ENCODE results near the gene STIP1. TPM values are rescaled to one million over a fixed set of nuclear protein-coding genes. Genes with fewer than 3 reads are reported as not detected.

Gene STIP1
- total and polyA plus RNA-seq, 2 donors (not counting 3 experiments of a cell fraction or from before 2014, with no cell fraction given), result 117 to 226 TPM

DNA sequence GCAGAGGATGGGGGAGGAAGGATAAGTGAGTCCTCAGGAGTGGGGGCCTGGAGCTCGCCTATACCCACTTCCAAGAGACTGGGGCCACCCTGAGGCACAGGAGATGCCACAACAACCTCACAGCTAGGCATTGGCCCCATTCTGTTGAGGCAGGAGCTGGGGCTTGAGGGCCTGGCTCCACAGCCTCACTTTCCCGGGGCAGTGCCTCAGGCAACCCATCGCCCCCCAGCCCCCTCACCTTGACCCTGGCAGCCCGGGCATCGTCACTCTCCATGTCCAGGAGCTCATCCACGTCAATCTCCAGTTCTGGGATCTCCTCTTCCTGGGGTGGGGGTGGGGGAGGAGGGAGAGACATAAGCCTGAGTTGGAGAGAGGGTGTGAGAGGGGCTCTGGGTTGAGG, 59.0 kb downstream of the STIP1 start:
- H3K9ac ChIP-seq (replicated peaks; ENCODE audit: extremely low read depth, insufficient read depth, low read length), result peak overlapping the region; percentile 4
- no peak for FAIRE-seq
- H3K4me2 ChIP-seq (ENCODE audit: insufficient read depth, low read length), result peak overlapping the region; percentile 35
- ChIA-PET POLR2A (interaction anchor here (1.5 to 2.2 kb wide), 2 partner anchors 23 to 27 kb away, joined by 5 to 10 read pairs; no protein-coding TSS in a partner anchor), CTCF (interaction anchor here (0.6 to 5.0 kb wide), 11 partner anchors 8 to 110 kb away, joined by 3 to 36 read pairs (median 4); partner anchors contain the start of genes CATSPERZ, ESRRA and STIP1)
- no peaks in the 10 kb centered on the region for H3K9me1 ChIP-seq (replicated peaks; ENCODE audit: control insufficient read depth, extremely low read depth, insufficient read depth, low read length)
- peaks cover 40% of the 10 kb centered on the region for H3K79me2 ChIP-seq (ENCODE audit: control insufficient read depth, insufficient read depth, low read length)
- no peak for DNase-seq (ENCODE audit: low read depth, low spot score)
- peaks cover 26% of the 10 kb centered on the region for H3K4me1 ChIP-seq (ENCODE audit: control insufficient read depth, extremely low read depth, insufficient read depth, low read length)
- H4K20me1 ChIP-seq (replicated peaks; ENCODE audit: control insufficient read depth, extremely low read depth, insufficient read depth, low read length), result no peaks in the 10 kb centered on the region
- no TSS peak for BruUV-seq (replicated peaks)
- peak overlapping the region; percentile 67 to 78 (median 73) for H3K4me3 ChIP-seq (replicated peaks in 1 of 3; ENCODE audit: insufficient read depth in 1 of 3, low read depth in 1 of 3, low read length in 3 of 3)
- dilution Hi-C loops (cut with MboI; ENCODE audit: extremely low pct_ligation_motif_present, low sequenced_read_pairs) (no loop called here), intact Hi-C loops (cut with micrococcal nuclease) (loop anchor here (5.0 kb wide), 1 partner anchor 112 kb away; the partner anchor contains the start of gene RPS6KA4)
- TF ChIP-seq POLR2A (IDR thresholded peaks at IDR 0.05; ENCODE audit: low read depth, low read length), result peak; percentile 2
- no peak for TF ChIP-seq JUN (IDR thresholded peaks at IDR 0.05; ENCODE audit: borderline replicate concordance, insufficient read depth, insufficient read length, low read depth)
- no peak overlapping the region for H3K27ac ChIP-seq (ENCODE audit: insufficient read depth, low read depth, low read length)
- peaks cover 0 to 12% of the 10 kb centered on the region in 2 experiments for H3K36me3 ChIP-seq (ENCODE audit: control insufficient read depth in 2 of 2, extremely low read depth in 1 of 2, insufficient read depth in 2 of 2, low read length in 2 of 2)
- H2AFZ ChIP-seq (ENCODE audit: low read depth, low read length), result no peak overlapping the region
- H3K27me3 ChIP-seq (ENCODE audit: control insufficient read depth in 2 of 2, insufficient read depth in 2 of 2, low read length in 2 of 2), result no peaks in the 10 kb centered on the region
- H3K9me3 ChIP-seq (replicated peaks; ENCODE audit: control insufficient read depth, insufficient read depth, low read length), result no peaks in the 10 kb centered on the region

DNA sequence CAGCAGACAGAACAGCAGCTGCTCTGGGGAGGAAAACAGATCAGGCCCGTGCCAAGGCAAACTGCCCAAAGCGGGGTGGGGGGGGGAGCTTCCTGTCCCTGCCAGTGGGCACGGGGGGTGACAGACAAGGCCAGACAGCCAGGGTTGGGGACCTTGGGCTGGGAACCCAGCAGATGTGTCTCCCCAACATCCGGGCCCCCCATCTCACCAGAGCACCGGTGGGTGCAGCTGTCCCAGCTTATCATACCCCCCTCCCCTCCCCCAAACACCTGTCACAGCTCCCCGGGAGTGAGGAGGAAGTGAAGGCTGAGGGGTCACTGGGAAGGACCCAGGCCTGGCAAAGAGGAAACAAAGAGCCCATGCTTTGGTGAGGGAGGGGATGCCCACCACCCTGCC, 59.4 kb downstream of the STIP1 start:
- no peaks in the 10 kb centered on the region for H3K9me1 ChIP-seq (replicated peaks; ENCODE audit: control insufficient read depth, extremely low read depth, insufficient read depth, low read length)
- H3K36me3 ChIP-seq (ENCODE audit: control insufficient read depth in 2 of 2, extremely low read depth in 1 of 2, insufficient read depth in 2 of 2, low read length in 2 of 2), result peaks cover 0 to 12% of the 10 kb centered on the region in 2 experiments
- no peaks in the 10 kb centered on the region for H3K27me3 ChIP-seq (ENCODE audit: control insufficient read depth in 2 of 2, insufficient read depth in 2 of 2, low read length in 2 of 2)
- no peaks in the 10 kb centered on the region for H4K20me1 ChIP-seq (replicated peaks; ENCODE audit: control insufficient read depth, extremely low read depth, insufficient read depth, low read length)
- FAIRE-seq (no peak), DNase-seq (ENCODE audit: low read depth, low spot score) (no peak)
- BruUV-seq (replicated peaks), result no TSS peak
- peak overlapping the region; percentile 47 for H3K27ac ChIP-seq (ENCODE audit: insufficient read depth, low read depth, low read length)
- H2AFZ ChIP-seq (ENCODE audit: low read depth, low read length), result no peak overlapping the region
- H3K4me3 ChIP-seq (replicated peaks in 1 of 3; ENCODE audit: insufficient read depth in 1 of 3, low read depth in 1 of 3, low read length in 3 of 3), result peak overlapping the region; percentile 67 to 78 (median 73)
- ChIA-PET CTCF (interaction anchor here (0.9 to 5.0 kb wide), 10 partner anchors 8 to 110 kb away, joined by 3 to 36 read pairs (median 5); partner anchors contain the start of genes CATSPERZ, ESRRA and STIP1), POLR2A (interaction anchor here (0.6 to 2.2 kb wide), 4 partner anchors 23 to 59 kb away, joined by 3 to 10 read pairs (median 6); no protein-coding TSS in a partner anchor)
- no peaks in the 10 kb centered on the region for H3K9me3 ChIP-seq (replicated peaks; ENCODE audit: control insufficient read depth, insufficient read depth, low read length)
- intact Hi-C loops (cut with micrococcal nuclease) (no loop called here), dilution Hi-C loops (cut with MboI; ENCODE audit: extremely low pct_ligation_motif_present, low sequenced_read_pairs) (no loop called here)
- H3K4me2 ChIP-seq (ENCODE audit: insufficient read depth, low read length), result peak overlapping the region; percentile 35
- TF ChIP-seq GATA2 (IDR thresholded peaks at IDR 0.05; ENCODE audit: insufficient read depth, insufficient read length, low read depth, low read length) (no peak), POLR2AphosphoS5 (IDR thresholded peaks at IDR 0.05; ENCODE audit: insufficient read depth, low read depth, low read length) (no peak), EZH2 (IDR thresholded peaks at IDR 0.05; ENCODE audit: borderline replicate concordance, low read depth, low read length, severe bottlenecking) (no peak), JUN (IDR thresholded peaks at IDR 0.05; ENCODE audit: borderline replicate concordance, insufficient read depth, insufficient read length, low read depth) (no peak), POLR2A (IDR thresholded peaks at IDR 0.05; ENCODE audit: low read depth, low read length) (no peak), MYC (IDR thresholded peaks at IDR 0.05; ENCODE audit: low read depth, low read length) (no peak), FOS (IDR thresholded peaks at IDR 0.05; ENCODE audit: borderline replicate concordance, insufficient read depth, low read length) (no peak)
- TF ChIP-seq, protein P1, sequence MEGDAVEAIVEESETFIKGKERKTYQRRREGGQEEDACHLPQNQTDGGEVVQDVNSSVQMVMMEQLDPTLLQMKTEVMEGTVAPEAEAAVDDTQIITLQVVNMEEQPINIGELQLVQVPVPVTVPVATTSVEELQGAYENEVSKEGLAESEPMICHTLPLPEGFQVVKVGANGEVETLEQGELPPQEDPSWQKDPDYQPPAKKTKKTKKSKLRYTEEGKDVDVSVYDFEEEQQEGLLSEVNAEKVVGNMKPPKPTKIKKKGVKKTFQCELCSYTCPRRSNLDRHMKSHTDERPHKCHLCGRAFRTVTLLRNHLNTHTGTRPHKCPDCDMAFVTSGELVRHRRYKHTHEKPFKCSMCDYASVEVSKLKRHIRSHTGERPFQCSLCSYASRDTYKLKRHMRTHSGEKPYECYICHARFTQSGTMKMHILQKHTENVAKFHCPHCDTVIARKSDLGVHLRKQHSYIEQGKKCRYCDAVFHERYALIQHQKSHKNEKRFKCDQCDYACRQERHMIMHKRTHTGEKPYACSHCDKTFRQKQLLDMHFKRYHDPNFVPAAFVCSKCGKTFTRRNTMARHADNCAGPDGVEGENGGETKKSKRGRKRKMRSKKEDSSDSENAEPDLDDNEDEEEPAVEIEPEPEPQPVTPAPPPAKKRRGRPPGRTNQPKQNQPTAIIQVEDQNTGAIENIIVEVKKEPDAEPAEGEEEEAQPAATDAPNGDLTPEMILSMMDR (IDR thresholded peaks at IDR 0.05; ENCODE audit: extremely low read depth in 1 of 2, insufficient read depth in 1 of 2, low read depth in 1 of 2, low read length in 2 of 2), result no peak
- TF ChIP-seq, protein P2, sequence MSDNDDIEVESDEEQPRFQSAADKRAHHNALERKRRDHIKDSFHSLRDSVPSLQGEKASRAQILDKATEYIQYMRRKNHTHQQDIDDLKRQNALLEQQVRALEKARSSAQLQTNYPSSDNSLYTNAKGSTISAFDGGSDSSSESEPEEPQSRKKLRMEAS (IDR thresholded peaks at IDR 0.05; ENCODE audit: insufficient read depth, insufficient read length), result no peak
- H3K9ac ChIP-seq (replicated peaks; ENCODE audit: extremely low read depth, insufficient read depth, low read length), result peak overlapping the region; percentile 4
- peaks cover 40% of the 10 kb centered on the region for H3K79me2 ChIP-seq (ENCODE audit: control insufficient read depth, insufficient read depth, low read length)
- H3K4me1 ChIP-seq (ENCODE audit: control insufficient read depth, extremely low read depth, insufficient read depth, low read length), result peaks cover 22% of the 10 kb centered on the region
